Neuron (in vitro differentiated cells): Measurements from ENCODE around the gene RAD54L2.
"Not testable (repeated sequence)": the region's sequence is repeated elsewhere in the genome, so short reads cannot be mapped to it uniquely, and the experiment has no call there.

Experiments
- H2AFZ ChIP-seq: one replicate; pipeline ENCODE4 v1.6.1; 2013; ENCODE audit warnings: low read depth, mild to moderate bottlenecking, inconsistent platforms, low read length, moderate library complexity
- H3K27me3 ChIP-seq: one replicate; pipeline ENCODE4 v1.6.1; 2013; ENCODE audit warnings: low read length; ENCODE audit not compliant: insufficient read depth
- H3K36me3 ChIP-seq: one replicate; pipeline ENCODE4 v1.6.1; 2013; ENCODE audit warnings: low read length; ENCODE audit not compliant: insufficient read depth
- H3K4me1 ChIP-seq: one replicate; pipeline ENCODE4 v1.6.1; 2013; ENCODE audit warnings: low read length; ENCODE audit not compliant: insufficient read depth
- H3K4me3 ChIP-seq: 2 replicates; pipeline ENCODE4 v1.5.1; 2013; ENCODE audit warnings: mild to moderate bottlenecking, low read length, moderate library complexity
- H3K9me3 ChIP-seq: one replicate; pipeline ENCODE4 v1.6.1; 2013; ENCODE audit warnings: low read length

The RAD54L2 gene

DNA sequence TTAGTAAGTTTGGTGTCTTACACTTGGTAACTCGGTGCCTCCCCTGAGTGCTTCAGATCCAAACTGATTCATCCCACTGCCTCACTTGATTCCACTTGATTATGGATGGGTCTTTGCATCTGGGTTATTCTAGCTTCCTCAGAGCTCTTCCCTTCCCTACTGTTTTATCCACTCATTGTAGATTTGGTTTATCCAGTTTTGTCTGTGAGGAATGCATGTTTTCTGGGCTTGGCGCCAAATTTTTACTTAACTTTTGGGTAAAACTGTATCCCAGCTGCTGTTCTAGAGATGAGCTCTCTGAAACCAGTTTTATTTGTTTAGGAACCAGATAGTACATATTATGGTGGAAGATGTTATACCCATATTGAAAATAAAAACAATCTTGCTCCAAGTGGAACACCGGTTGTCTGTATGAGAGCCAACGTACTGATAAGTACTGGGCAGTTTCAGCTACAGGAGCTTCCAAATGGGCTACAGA lies 20.9 kb downstream of the RAD54L2 start:
- H2AFZ ChIP-seq: no peak overlapping the region
- no peak overlapping the region for H3K4me3 ChIP-seq
- no peaks in the 10 kb centered on the region for H3K9me3 ChIP-seq
- no peaks in the 10 kb centered on the region for H3K4me1 ChIP-seq
- peaks cover 37% of the 10 kb centered on the region for H3K36me3 ChIP-seq
- H3K27me3 ChIP-seq: no peaks in the 10 kb centered on the region

DNA sequence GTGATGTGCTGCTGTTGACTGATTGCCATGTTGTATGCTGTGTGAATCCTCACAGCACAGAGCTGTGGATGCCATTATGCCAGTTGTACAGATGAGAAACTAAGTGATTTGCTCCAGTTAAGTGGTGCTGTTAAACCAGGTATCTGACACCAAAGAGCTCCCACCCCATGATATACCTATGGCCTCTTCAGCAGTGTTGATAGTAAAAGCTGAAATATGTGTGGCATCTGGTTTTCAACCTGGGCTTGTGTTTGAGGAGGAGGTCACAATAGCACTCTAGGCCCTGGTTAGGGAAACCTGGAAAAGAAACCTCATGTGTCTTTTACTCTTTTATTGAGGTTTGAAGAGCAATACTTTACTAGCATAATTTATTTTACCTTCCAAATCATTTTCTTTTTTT lies 21.4 kb downstream of the RAD54L2 start:
- Histone ChIP-seq H3K36me3 (peaks cover 37% of the 10 kb centered on the region), H3K27me3 (no peaks in the 10 kb centered on the region), H3K4me3 (no peak overlapping the region), H3K4me1 (no peaks in the 10 kb centered on the region), H3K9me3 (no peaks in the 10 kb centered on the region), H2AFZ (no peak overlapping the region)

DNA sequence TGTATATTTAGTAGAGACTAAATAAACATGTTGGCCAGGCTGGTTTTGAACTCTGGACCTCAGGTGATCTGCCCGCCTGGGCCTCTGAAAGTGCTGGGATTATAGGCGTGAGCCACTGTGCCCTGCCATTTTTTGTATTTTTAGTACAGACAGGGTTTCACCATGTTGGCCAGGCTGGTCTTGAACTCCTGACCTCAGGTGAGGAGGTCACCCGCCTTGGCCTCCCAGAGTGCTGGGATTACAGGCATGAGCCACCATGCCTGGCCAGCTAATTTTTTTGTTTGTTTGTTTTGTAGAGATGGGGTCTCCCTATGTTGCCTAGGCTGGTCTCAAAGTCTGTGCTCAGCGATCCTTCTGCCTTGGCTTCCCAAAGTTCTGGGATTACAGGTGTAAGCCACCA lies 23.9 kb downstream of the RAD54L2 start:
- H3K9me3 ChIP-seq, H2AFZ ChIP-seq, H3K27me3 ChIP-seq, H3K4me3 ChIP-seq, H3K4me1 ChIP-seq: not testable (repeated sequence)
- peaks cover 18% of the 10 kb centered on the region for H3K36me3 ChIP-seq

DNA sequence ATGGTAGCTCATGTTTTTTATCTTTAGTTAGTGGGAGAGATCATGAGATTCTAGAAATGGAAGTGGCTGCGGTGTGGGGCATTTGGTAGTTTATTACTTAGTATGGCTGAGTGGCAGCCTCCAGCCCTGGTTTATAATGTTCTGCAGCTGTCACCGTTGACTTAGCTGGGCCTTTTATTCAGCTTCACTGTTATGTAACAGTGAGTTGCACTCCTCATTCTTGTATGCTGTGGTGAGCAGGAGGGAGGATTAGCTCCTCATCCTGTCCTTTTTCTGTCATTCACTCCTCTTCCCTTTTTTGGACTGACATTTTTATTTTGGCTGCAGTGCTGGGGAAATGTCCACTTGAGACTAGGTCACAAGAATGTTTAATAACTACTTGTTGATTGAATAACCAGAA lies 29.5 kb downstream of the RAD54L2 start:
- Histone ChIP-seq H3K9me3 (peaks cover under 1% of the 10 kb centered on the region), H3K36me3 (peaks cover 6% of the 10 kb centered on the region), H3K4me1 (no peaks in the 10 kb centered on the region), H3K4me3 (no peak overlapping the region), H3K27me3 (no peaks in the 10 kb centered on the region), H2AFZ (no peak overlapping the region)

DNA sequence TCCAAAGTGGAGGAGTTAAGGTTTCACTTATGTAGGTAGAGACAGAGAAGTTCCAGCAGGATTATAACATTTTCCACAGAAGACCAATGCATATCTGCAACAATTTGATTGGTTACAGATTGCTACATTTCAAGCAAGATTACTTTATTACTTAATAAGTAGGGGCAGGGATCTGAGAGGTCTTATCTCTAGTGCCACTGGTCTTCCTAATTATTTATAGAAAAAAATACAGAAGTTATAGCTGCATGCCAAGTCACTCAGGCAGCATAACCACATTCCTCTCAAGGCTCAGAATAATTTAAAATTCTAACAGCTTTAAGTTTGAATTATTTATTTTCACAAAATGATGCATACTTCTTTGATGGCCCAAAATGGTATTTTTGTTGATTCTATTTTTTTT lies 30.5 kb downstream of the RAD54L2 start:
- Histone ChIP-seq H2AFZ (no peak overlapping the region), H3K27me3 (no peaks in the 10 kb centered on the region), H3K4me1 (no peaks in the 10 kb centered on the region), H3K36me3 (peaks cover 11% of the 10 kb centered on the region), H3K9me3 (peaks cover 2% of the 10 kb centered on the region), H3K4me3 (no peak overlapping the region)

DNA sequence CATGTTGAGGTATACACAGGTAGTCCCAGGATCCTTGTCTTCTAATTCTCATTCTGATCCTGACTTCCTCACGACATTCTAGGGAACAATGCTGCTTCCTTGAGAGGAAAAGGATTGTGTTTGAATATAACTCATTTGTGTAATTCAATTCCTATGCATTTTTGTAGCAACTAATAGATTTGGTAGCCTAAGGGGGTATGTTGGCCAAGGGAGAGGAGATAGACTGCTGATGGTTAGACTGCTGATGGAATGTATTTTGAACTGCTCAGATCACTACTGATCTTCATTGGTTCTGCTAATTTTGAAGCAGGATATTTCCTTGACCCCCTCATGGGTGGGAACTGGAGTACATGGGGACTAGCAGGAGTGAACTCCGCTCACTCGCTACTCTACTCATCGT lies 39.7 kb downstream of the RAD54L2 start:
- Histone ChIP-seq H3K36me3 (peaks cover 23% of the 10 kb centered on the region), H3K4me3 (no peak overlapping the region), H3K9me3 (no peaks in the 10 kb centered on the region), H3K4me1 (no peaks in the 10 kb centered on the region), H3K27me3 (no peaks in the 10 kb centered on the region), H2AFZ (no peak overlapping the region)

DNA sequence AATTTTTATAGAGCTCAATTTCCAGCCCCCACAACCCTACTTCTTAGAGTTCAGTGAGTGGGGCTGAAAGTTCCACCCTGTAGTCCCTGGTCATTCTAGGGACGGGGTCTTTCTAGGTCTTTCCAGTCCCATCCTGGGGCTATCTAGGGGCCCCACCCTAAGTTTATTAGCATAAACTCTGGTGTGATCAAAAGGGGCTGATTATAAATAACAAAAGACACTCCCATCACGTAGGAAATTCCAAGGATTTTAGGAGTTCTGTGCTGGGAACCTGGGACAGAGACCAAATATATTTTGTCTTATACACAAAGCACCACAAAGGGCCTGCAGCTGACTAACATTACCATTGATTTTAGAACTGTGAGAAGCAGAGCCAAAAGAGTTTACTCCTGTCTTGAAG lies 41.9 kb downstream of the RAD54L2 start:
- no peaks in the 10 kb centered on the region for H3K4me1 ChIP-seq
- no peak overlapping the region for H3K4me3 ChIP-seq
- no peaks in the 10 kb centered on the region for H3K27me3 ChIP-seq
- peaks cover 20% of the 10 kb centered on the region for H3K36me3 ChIP-seq
- H3K9me3 ChIP-seq: no peaks in the 10 kb centered on the region
- H2AFZ ChIP-seq: no peak overlapping the region

DNA sequence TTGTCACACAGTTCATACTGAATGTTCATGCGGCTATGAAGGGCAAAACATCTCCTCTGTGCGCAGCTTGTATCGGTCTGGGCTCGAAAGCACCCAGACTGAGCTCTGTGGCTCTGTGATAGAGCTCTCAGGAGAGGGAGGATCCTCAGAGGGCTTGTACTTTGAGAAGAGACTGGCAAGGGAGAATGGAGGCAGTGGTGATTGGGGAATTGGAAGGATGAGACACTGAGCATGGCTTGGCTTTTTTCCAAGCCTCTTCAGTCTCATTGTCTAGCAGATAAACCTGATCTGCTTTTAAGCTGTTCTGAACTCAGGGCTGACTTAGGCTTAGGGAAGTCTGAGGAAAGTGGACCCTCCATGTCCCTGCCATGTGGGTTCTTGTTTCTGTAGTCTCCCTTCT lies 43.0 kb downstream of the RAD54L2 start:
- H3K9me3 ChIP-seq: no peaks in the 10 kb centered on the region
- no peaks in the 10 kb centered on the region for H3K4me1 ChIP-seq
- H3K4me3 ChIP-seq: no peak overlapping the region
- H2AFZ ChIP-seq: no peak overlapping the region
- peaks cover 20% of the 10 kb centered on the region for H3K36me3 ChIP-seq
- H3K27me3 ChIP-seq: no peaks in the 10 kb centered on the region

DNA sequence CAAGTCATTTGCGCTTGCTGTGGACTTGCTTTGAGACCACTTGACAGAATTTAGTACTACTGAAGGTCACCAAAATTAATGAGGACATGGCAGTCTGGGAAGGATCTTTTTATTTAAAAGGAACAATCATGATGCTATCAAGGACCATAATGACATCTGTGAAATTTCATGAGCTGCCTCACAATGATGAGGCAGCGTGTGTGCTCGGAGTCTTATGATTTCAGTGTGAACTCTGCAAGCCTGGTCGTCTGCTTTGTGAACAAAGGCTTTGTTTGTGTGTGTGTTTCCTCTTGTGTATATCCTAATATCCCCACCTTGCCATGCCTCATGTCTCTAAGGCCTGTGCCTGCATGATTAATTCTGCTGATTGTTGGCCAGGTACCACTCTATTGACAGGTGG lies 46.7 kb downstream of the RAD54L2 start:
- peaks cover 18% of the 10 kb centered on the region for H3K36me3 ChIP-seq
- H3K27me3 ChIP-seq: no peaks in the 10 kb centered on the region
- H3K4me3 ChIP-seq: no peak overlapping the region
- H3K9me3 ChIP-seq: no peaks in the 10 kb centered on the region
- H2AFZ ChIP-seq: no peak overlapping the region
- H3K4me1 ChIP-seq: no peaks in the 10 kb centered on the region

DNA sequence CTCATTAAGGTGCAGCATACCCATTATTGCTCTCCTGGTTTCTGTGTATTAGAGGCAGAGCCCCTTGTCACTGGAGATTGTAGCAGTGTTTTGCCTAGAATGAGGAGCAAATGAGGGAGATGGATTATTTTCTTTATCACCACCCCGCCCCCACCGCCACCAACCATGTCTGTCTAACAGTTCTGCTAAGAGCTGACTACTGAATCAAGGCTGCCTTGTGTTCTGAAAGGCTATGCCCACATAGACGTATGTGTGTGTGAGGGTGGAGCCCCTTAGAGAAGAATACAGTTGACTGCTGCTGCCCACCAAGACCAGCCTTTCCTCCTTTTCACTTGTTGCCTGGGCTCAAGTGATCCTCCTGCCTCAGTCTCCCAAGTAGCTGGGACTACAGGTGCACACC lies 47.4 kb downstream of the RAD54L2 start:
- Histone ChIP-seq H3K4me3 (no peak overlapping the region), H3K36me3 (peaks cover 24% of the 10 kb centered on the region), H3K27me3 (no peaks in the 10 kb centered on the region), H3K9me3 (no peaks in the 10 kb centered on the region), H2AFZ (no peak overlapping the region), H3K4me1 (no peaks in the 10 kb centered on the region)
